DND-41 (cell line): ENCODE results near the gene VAMP7.

ENCODE experiments used
- CTCF ChIP-seq: IDR thresholded peaks from 2 replicates; pipeline ENCODE4 v1.5.1; 2012; ENCODE audit warnings: borderline replicate concordance, low read length, moderate library complexity, mild to moderate bottlenecking; ENCODE audit not compliant: poor library complexity, severe bottlenecking; ENCODE audit errors: extremely low read depth
- EZH2 ChIP-seq: IDR thresholded peaks from 3 replicates; pipeline ENCODE4 v1.6.1; 2012; ENCODE audit warnings: borderline replicate concordance, low read depth, mild to moderate bottlenecking, moderate library complexity, low read length, inconsistent platforms; ENCODE audit not compliant: severe bottlenecking

GRCh38 chrX:155867821-155868220, 13.3 kb upstream of the VAMP7 start:
- TF ChIP-seq CTCF = no peak
- TF ChIP-seq EZH2 = no peak
